Measurements from ENCODE around the gene STXBP4.

The STXBP4 gene

DNA sequence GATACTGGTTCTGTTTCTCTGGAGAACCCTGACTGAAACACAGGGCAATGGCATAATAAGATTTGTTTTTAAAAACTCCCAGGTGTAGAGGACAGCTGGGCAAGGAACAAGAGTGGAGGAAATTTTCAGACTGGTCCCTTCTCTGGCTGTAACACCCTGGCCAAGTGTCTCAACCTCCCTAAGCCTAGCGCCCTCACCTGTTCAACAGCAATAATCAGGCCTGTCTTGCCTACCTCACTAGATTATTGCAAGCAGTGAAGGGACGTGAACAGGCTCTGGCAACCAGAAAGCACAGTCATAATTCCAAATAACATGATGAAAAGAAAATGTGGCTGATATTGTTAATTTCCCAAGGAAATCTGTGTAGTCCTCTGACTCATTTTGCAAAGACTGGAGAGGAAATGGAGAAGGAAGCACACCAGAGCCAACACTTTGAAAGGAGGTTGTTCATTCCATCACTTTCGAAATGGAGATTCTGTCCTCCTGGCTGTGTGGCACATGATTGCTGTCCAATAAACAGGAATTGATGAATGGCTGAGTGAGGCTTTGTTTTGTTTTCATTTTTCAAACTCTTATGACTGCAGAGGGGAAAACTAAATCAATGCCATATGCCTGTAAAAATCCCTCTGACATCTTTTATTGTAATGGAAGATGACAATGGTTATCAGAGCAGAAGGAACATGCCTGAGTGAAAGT lies 208.7 kb downstream of the STXBP4 start:
- no peak for DNase-seq

- DNase-seq = no peak
These were observed 209.3 kb downstream of the STXBP4 start for GRCh38 chr17:55177855-55178217.

DNA sequence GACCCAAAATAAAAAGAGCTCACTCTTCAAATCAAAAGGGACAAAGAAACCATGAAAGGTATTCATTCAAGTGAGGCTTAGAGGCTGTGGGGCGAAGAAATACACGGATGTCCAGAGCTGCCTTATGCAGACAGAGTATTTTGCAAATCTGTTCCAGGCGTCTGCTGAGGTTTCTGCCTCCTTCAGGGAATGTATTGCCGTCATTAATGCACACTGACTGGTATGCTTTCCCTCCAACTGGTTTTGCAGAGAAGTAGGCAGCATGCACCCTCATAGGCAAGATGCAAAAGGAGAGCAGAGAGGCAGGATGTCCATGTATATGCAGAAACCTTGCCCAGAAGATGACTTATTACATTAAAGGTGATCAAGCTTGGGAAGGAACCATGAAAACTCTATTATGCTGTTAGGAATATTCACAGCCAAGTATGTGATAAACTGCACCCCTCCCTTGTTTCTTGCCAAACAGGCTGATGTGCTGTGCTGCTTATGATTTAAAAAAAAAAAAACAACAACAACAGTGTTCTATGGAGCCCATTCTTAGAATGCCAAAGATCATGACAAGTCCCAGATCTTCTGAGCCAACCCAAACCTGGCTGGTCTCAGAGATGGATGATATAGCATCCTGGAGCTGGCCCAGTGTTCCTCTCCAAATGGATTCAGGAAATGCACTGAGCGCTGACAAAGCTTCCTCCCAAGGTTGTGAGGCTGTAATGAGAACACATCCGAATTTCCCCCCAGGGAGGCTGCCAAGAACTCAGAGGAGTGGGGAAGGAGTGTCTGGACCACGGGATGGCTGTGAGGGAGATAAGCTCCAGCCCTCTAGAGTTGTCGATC lies 218.6 kb downstream of the STXBP4 start:
- no peak for DNase-seq

DNA sequence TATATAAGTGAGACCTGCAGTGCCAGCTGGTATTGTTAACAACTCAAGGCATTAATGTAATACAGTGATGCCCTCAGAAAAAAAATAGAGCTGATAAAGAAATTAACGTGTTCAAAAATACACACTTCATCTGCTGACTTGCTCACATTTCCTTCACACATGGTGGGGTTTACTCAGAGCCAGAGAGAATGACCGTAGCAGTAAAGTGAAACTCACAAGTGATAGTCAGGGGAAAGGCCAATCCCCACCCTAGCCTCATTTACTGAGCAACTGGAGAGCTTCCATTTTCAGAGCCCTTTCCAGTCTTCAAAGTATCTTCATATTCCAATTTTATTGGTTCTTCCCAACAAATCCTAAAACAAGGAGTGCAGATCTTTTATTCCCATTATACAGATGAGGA lies 222.2 kb downstream of the STXBP4 start:
- DNase-seq = no peak

- DNase-seq = no peak
These were observed 230.3 kb downstream of the STXBP4 start for GRCh38 chr17:55198690-55199370.

- DNase-seq = no peak
These were observed 232.3 kb downstream of the STXBP4 start for GRCh38 chr17:55200904-55201303.

DNA sequence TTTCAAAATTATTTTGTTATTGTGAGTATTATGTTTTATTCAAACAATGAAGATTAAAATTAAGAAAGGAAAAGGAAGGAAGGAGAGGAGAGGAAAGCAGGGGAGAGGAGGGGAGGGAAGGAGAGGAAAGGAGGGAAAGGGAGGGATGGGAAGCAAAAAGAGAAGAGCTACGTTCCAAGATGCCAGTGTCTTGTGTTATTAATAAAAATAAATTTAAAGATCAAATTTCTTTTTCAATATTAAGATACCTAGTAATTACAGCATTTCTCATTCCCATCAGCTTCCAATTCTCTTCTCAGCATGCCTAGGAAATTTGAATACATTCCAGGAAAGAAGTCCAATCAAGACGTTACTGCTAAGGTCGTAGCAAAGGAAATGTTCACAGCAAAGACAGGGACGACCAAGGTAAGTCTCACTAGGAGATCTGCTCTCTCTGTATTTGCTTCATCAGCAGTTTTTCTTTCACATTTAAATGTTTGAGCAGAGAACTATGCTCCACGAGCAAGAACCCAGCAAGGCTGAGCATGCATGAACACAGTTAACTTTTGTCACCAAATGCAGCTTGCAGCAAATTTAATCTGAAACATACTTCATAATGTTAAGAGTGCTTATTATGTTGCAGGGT lies 232.9 kb downstream of the STXBP4 start:
- no peak for DNase-seq

DNA sequence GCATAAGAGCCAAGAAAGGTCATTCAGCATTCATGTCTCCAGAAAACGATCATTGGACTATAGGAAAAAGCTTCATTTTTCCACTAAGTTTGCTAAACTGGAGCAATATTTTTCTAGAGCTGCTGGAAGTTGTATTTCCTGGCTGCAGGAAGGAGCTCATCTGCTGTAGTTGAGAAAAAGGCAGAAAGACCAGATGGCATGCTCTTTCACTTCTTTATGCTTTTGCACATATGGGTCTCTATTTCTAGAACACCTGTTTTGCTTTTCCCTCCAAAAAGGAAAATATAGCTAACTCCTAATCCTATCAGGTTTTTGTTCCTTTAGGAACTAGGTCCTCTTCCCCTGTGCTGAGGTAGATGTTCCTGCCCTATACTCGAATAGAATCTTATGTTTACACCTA lies 234.3 kb downstream of the STXBP4 start:
- no peak for DNase-seq

DNA sequence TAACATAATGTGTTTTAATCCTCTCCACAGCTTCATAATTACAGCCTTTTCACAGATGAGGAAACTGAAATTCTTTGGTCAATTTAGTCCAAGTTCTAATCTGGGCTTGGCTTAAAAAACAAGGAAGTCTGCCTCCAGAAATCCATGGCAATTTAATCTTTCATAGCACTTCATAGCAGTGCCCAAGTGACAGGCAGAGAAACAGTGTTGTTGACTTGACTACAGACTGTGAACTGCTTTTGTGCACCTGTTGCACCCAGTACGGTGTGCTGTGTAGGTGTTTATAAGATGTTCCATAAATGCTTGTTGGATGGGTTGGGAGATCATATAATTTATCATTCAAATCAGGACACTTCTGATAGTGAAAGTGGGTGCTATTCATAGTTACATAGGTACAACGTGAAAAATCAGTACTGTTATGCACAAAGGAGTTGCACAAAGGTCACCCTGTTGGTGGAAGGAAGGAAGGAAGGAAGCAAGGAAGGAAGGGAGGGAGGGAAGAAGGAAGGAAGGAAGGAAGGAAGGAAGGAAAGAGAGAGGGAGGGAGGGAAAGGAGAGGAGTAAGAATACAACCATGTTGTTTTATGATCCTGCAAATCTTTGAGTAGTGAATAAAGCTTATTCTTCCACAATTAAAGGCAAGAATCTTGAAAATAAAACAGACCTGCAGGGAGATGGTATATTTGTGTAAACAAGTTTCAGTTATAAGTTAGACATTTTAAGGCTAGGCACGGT lies 239.7 kb downstream of the STXBP4 start:
- no peak for DNase-seq

DNA sequence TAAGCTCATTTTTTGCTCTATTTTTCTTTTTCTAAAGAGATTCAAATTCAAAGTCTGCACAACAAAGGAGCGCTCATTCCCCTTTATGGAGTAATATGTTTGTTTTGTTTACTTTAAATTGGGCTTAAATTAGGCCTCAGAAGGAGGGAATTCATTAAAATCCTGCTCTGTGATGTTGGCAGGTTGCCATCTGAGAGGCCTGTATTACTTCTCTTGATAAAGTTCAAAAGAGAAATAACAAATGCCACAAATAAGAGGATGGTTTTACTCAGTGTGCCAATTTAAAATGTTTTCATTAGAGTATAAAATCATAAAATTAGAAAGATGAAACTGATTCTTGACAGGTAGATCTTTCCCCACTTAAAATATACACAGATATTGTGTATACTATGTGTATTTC lies 241.7 kb downstream of the STXBP4 start:
- no peak for DNase-seq

DNA sequence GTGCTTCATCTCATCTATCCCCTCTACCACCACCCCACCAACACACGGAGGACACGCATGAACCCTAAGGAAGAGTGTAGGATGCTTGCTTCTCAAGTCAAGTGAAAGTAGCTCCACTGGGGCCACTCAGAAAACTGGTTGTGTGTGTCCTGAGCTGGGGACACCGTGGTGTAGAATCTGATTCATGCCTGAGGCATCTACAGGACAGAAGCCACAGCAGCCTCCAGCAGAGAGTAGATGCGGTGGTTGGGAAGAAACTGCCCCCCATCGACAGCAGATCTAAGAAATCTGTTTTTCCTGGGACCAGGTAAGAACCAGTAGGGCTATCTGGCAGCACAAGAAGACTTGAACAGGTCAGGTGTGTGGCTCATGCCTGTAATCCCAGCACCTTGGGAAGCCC lies 244.3 kb downstream of the STXBP4 start:
- DNase-seq = no peak

GRCh38 chr17:55215711-55216110 lies 247.1 kb downstream of the STXBP4 start:
- no peak for DNase-seq

DNA sequence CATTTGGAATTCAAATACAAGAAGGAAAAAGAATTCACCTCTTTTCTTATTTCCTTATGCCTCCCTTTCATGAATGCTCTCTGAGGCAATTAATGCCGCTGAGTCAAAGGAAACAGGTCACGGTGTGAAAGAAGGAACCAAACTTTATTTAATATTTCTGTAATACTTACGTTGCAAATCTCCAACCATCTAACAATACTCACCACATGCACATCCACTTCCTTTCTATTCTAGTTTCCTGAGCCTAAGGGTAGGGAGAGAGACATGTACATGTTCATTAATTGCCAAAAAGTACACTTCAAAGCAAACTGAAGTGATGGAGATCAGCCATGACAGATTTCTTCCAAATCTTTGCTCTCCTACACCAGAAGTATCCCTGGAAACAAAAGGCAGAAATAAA lies 248.3 kb downstream of the STXBP4 start:
- DNase-seq = no peak

DNA sequence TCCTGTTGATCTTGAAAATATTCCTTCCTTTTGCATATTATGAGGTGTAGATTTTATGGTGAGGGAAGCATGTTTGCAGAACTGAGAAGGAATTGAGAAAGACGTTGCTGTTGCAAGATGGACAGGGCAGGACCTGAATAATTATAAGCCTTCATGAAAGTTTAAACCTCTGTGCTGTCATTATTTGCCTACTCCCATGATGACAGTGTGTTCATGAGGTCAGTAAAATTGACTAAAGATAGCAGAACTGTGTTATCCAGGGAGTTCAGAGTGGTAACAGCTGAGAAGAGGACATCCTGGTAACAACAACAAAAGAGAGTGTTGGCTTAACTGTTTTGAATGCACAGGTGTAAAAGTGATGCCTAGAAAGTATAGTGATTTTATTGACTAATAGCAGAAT lies 250.9 kb downstream of the STXBP4 start:
- no peak for DNase-seq

GRCh38 chr17:55219934-55220333 lies 251.4 kb downstream of the STXBP4 start:
- no peak for DNase-seq
